NCI-H345 treated with DMSO at 0.1 percent for 48 hours (cell line): Measurements from ENCODE around the gene DDX10.

Experiments used
- DNase-seq: peaks from one replicate; lab custom pipeline; 2025; ENCODE audit not compliant: unreplicated experiment; lab: John Stamatoyannopoulos, UW

Gene DDX10

GRCh38 chr11:108866781-108867180 lies 201.9 kb downstream of the DDX10 start:
- DNase-seq = no peak

- no peak for DNase-seq
Observed at GRCh38 chr11:108870373-108871020, 205.6 kb downstream of the DDX10 start.

- DNase-seq = no peak
Observed at GRCh38 chr11:108871152-108871551, 206.3 kb downstream of the DDX10 start.

GRCh38 chr11:108871867-108872266 lies 207.0 kb downstream of the DDX10 start:
- no peak for DNase-seq

GRCh38 chr11:108872781-108873291 lies 208.0 kb downstream of the DDX10 start:
- DNase-seq = no peak

- DNase-seq = no peak
Observed at GRCh38 chr11:108873310-108873709, 208.4 kb downstream of the DDX10 start.

- DNase-seq = no peak
Observed at GRCh38 chr11:108873941-108874340, 209.1 kb downstream of the DDX10 start.

GRCh38 chr11:108875134-108875533 lies 210.3 kb downstream of the DDX10 start:
- no peak for DNase-seq

GRCh38 chr11:108877178-108877577 lies 212.3 kb downstream of the DDX10 start:
- DNase-seq = no peak

- no peak for DNase-seq
Observed at GRCh38 chr11:108880510-108880909, 215.6 kb downstream of the DDX10 start.

- DNase-seq = no peak
Observed at GRCh38 chr11:108881131-108881530, 216.3 kb downstream of the DDX10 start.

GRCh38 chr11:108882211-108882831 lies 217.5 kb downstream of the DDX10 start:
- no peak for DNase-seq

- no peak for DNase-seq
Observed at GRCh38 chr11:108886005-108886659, 221.3 kb downstream of the DDX10 start.

- DNase-seq = no peak
Observed at GRCh38 chr11:108886660-108887009, 221.8 kb downstream of the DDX10 start.

GRCh38 chr11:108887436-108888238 lies 222.8 kb downstream of the DDX10 start:
- no peak for DNase-seq

- no peak for DNase-seq
Observed at GRCh38 chr11:108890482-108891105, 225.7 kb downstream of the DDX10 start.

- DNase-seq = no peak
Observed at GRCh38 chr11:108891143-108891542, 226.3 kb downstream of the DDX10 start.

- no peak for DNase-seq
Observed at GRCh38 chr11:108891909-108892511, 227.1 kb downstream of the DDX10 start.

- DNase-seq = no peak
Observed at GRCh38 chr11:108895579-108896480, 231.0 kb downstream of the DDX10 start.

- DNase-seq = no peak
Observed at GRCh38 chr11:108897071-108897481, 232.2 kb downstream of the DDX10 start.
